AG09319 (cell line): Measurements from ENCODE around the gene CAB39.

ENCODE experiments used
- DNase-seq: peaks from one replicate; pipeline ENCODE4 v3.0.0-alpha.2; 2010; ENCODE audit warnings: low read depth; ENCODE audit errors: extremely low read depth
- TF ChIP-seq, protein P1 (sequence below): IDR thresholded peaks from 2 replicates; pipeline ENCODE4 v1.5.1; 2011; ENCODE audit warnings: low read depth, mild to moderate bottlenecking, inconsistent platforms, low read length, moderate library complexity

Gene CAB39

GRCh38 chr2:230809015-230809414, 96.4 kb downstream of the CAB39 start:
- TF ChIP-seq, protein P1, sequence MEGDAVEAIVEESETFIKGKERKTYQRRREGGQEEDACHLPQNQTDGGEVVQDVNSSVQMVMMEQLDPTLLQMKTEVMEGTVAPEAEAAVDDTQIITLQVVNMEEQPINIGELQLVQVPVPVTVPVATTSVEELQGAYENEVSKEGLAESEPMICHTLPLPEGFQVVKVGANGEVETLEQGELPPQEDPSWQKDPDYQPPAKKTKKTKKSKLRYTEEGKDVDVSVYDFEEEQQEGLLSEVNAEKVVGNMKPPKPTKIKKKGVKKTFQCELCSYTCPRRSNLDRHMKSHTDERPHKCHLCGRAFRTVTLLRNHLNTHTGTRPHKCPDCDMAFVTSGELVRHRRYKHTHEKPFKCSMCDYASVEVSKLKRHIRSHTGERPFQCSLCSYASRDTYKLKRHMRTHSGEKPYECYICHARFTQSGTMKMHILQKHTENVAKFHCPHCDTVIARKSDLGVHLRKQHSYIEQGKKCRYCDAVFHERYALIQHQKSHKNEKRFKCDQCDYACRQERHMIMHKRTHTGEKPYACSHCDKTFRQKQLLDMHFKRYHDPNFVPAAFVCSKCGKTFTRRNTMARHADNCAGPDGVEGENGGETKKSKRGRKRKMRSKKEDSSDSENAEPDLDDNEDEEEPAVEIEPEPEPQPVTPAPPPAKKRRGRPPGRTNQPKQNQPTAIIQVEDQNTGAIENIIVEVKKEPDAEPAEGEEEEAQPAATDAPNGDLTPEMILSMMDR, result no peak
- no peak for DNase-seq

GRCh38 chr2:230809677-230810251, 97.1 kb downstream of the CAB39 start:
- TF ChIP-seq, protein P1, result peak; percentile 8
- DNase-seq, result no peak

- TF ChIP-seq, protein P1, result no peak
Observed at GRCh38 chr2:230811508-230811907, 98.9 kb downstream of the CAB39 start.

GRCh38 chr2:230812033-230812432, 99.4 kb downstream of the CAB39 start:
- TF ChIP-seq, protein P1, result no peak
- DNase-seq, result no peak

More at GRCh38 chr2:230811508-230811907, 98.9 kb downstream of the CAB39 start:
- DNase-seq, result no peak

DNA sequence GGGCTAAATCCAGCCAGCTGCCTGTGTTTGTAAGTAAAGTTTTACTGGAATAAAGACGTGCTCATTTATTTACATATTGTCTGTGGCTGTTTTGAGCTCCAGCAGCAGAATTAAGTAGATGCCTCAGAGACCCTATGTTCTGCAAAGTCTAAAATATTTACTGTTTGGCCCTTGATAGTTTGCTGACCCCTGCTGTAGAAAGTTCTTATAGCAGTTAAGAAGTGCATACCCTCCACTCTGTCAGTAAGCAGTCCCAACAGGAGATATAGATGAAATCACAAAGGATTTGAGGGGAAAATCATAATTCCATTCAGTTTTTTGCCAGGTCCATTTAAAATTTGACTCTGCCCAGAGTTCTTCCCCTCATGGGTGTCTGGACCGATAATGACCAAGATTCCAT, 102.0 kb downstream of the CAB39 start:
- no peak for DNase-seq
- TF ChIP-seq, protein P1, result peak; percentile 52

GRCh38 chr2:230815088-230815487, 102.4 kb downstream of the CAB39 start:
- DNase-seq, result no peak
- TF ChIP-seq, protein P1, result no peak

DNA sequence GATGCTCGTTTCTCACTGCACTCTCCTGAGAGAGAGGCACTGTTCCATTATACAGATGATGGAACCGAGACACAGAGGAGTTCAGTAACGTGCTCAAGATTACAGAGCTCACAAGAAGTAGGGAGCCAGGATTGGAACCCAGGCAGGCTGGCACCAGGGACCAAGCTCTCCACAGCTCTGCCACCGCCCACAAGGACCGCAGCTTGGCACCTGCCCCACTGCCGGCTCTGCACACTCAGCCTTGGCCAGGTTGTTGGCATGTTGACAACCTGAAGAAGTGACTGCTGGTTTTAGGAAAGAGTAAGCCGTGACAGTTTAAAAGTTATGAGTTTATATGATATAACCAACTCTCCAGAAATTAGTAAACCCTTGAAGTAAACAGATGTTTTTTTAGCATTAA, 104.1 kb downstream of the CAB39 start:
- DNase-seq, result no peak
- TF ChIP-seq, protein P1, result no peak
